GM23338 (cell line): ENCODE results near the gene ABCA1. TPM values are rescaled to one million over a fixed set of nuclear protein-coding genes. Genes with fewer than 3 reads are reported as not detected.

Experiments
- ATAC-seq: fragments of 200-7000 bp; cut with Tn5 transposase; 3 replicates; pipeline ENCODE4 v1.9.1; 2020
- DNase-seq: peaks from one replicate; pipeline ENCODE4 v3.0.0-alpha.2; 2015; ENCODE audit warnings: low spot score
- H2AFZ ChIP-seq: fragments of 200-600 bp; sonication (generic); 2 replicates; pipeline ENCODE4 v1.8.0; 2016; ENCODE audit warnings: antibody characterized with exemption, mild to moderate bottlenecking, moderate library complexity
- H3F3A ChIP-seq: fragments of 200-600 bp; sonication (generic); replicated peaks from 2 replicates; pipeline ENCODE4 v1.8.0; 2017; ENCODE audit warnings: antibody characterized with exemption, mixed run types, low read depth
- H3K27ac ChIP-seq: fragments of 200-600 bp; sonication (generic); 2 replicates; pipeline ENCODE4 v1.6.1; 2016; ENCODE audit warnings: low read depth
- H3K27me3 ChIP-seq: fragments of 200-600 bp; sonication (generic); 2 replicates; pipeline ENCODE4 v1.8.0; 2016; ENCODE audit warnings: mild to moderate bottlenecking, mixed run types, moderate library complexity; ENCODE audit not compliant: insufficient read depth
- H3K36me3 ChIP-seq: fragments of 200-600 bp; sonication (generic); 2 replicates; pipeline ENCODE4 v1.8.0; 2016; ENCODE audit warnings: mild to moderate bottlenecking; ENCODE audit not compliant: insufficient read depth
- H3K4me1 ChIP-seq: fragments of 200-600 bp; sonication (generic); 2 replicates; pipeline ENCODE4 v1.8.0; 2016; ENCODE audit warnings: mild to moderate bottlenecking, moderate library complexity; ENCODE audit not compliant: insufficient read depth
- H3K4me2 ChIP-seq: fragments of 200-600 bp; sonication (generic); 2 replicates; pipeline ENCODE4 v1.7.1; 2017; ENCODE audit warnings: mixed run types
- H3K4me3 ChIP-seq: fragments of 200-600 bp; sonication (generic); 2 replicates; pipeline ENCODE4 v1.6.1; 2016; ENCODE audit warnings: mixed run types
- H3K79me2 ChIP-seq: fragments of 200-600 bp; sonication (generic); replicated peaks from 2 replicates; pipeline ENCODE4 v1.8.0; 2017; ENCODE audit warnings: mild to moderate bottlenecking; ENCODE audit not compliant: insufficient read depth
- H3K9me2 ChIP-seq: fragments of 200-600 bp; sonication (generic); 2 replicates; pipeline ENCODE4 v1.8.0; 2017; ENCODE audit not compliant: insufficient read depth
- H4K20me1 ChIP-seq: fragments of 200-600 bp; sonication (generic); replicated peaks from 2 replicates; pipeline ENCODE4 v1.8.0; 2017; ENCODE audit warnings: mild to moderate bottlenecking; ENCODE audit not compliant: insufficient read depth
- H3K27ac Mint-ChIP-seq: 2 replicates; pipeline ENCODE4 v1.8.0; 2020; ENCODE audit warnings: inconsistent platforms, mild to moderate bottlenecking, moderate library complexity, mixed read lengths
- H3K27me3 Mint-ChIP-seq: 3 replicates; pipeline ENCODE4 v1.8.0; 2022; ENCODE audit warnings: low read depth, mild to moderate bottlenecking, moderate library complexity, mixed read lengths, inconsistent platforms; ENCODE audit not compliant: insufficient read depth, poor library complexity
- H3K36me3 Mint-ChIP-seq: 3 replicates; pipeline ENCODE4 v1.8.0; 2021; ENCODE audit warnings: low read depth, mild to moderate bottlenecking, inconsistent platforms, moderate library complexity, mixed read lengths
- H3K4me1 Mint-ChIP-seq: 3 replicates; pipeline ENCODE4 v1.8.0; 2020; ENCODE audit warnings: mild to moderate bottlenecking, inconsistent platforms, mixed read lengths
- H3K4me3 Mint-ChIP-seq: 3 replicates; pipeline ENCODE4 v1.8.0; 2021; ENCODE audit warnings: moderate library complexity, mild to moderate bottlenecking, inconsistent platforms, mixed read lengths
- H3K9me3 Mint-ChIP-seq: 3 replicates; pipeline ENCODE4 v1.8.0; 2020; ENCODE audit warnings: moderate library complexity, mild to moderate bottlenecking, inconsistent platforms, mixed read lengths
- CREB1 ChIP-seq: fragments of 250-450 bp; sonication (Bioruptor Pico); IDR thresholded peaks from 2 replicates; pipeline ENCODE4 v1.5.0; 2020; ENCODE audit warnings: low read depth, mild to moderate bottlenecking, moderate library complexity
- CTCF ChIP-seq, 2 experiments: fragments of 200-600 bp in 1 of 2; sonication (generic) in 1 of 2; conservative IDR thresholded peaks; 2 replicates each; pipeline versions ENCODE4 v1.5.1 to v1.6.1; 2016 to 2017; ENCODE audit warnings: antibody characterized with exemption in 2 of 2, low read depth in 2 of 2, mild to moderate bottlenecking in 2 of 2, moderate library complexity in 1 of 2
- EZH2 ChIP-seq: fragments of 200-600 bp; sonication (generic); IDR thresholded peaks from one replicate; pipeline ENCODE4 v1.8.0; 2017; ENCODE audit warnings: antibody characterized with exemption, mild to moderate bottlenecking, low read depth; ENCODE audit not compliant: unreplicated experiment
- EZH2phosphoT487 ChIP-seq: fragments of 200-600 bp; sonication (generic); IDR thresholded peaks from one replicate; pipeline ENCODE4 v1.8.1; 2018; ENCODE audit warnings: antibody characterized with exemption; ENCODE audit not compliant: unreplicated experiment
- JUNB ChIP-seq: IDR thresholded peaks from one replicate; pipeline ENCODE4 v1.6.1; 2016; ENCODE audit warnings: antibody characterized with exemption; ENCODE audit not compliant: unreplicated experiment
- NANOG ChIP-seq: IDR thresholded peaks from 2 replicates; pipeline ENCODE4 v1.6.1; 2016; ENCODE audit warnings: antibody characterized with exemption, borderline replicate concordance
- POLR2AphosphoS5 ChIP-seq: IDR thresholded peaks from 2 replicates; pipeline ENCODE4 v1.6.1; 2016; ENCODE audit warnings: antibody characterized with exemption, low read depth
- REST ChIP-seq: IDR thresholded peaks from one replicate; pipeline ENCODE4 v1.6.1; 2018; ENCODE audit warnings: antibody characterized with exemption; ENCODE audit not compliant: unreplicated experiment
- STAT1 ChIP-seq: IDR thresholded peaks from one replicate; pipeline ENCODE4 v1.6.1; 2016; ENCODE audit warnings: antibody characterized with exemption; ENCODE audit not compliant: unreplicated experiment
- ZNF114 ChIP-seq: fragments of 250-450 bp; sonication (Bioruptor Pico); IDR thresholded peaks from 2 replicates; pipeline ENCODE4 v1.5.0; 2020; ENCODE audit warnings: mild to moderate bottlenecking, moderate library complexity
- ZNF331 ChIP-seq: fragments of 250-450 bp; sonication (Bioruptor Pico); IDR thresholded peaks from 2 replicates; pipeline ENCODE4 v1.5.0; 2020; ENCODE audit warnings: low read depth, mild to moderate bottlenecking, moderate library complexity
- polyA plus RNA-seq: library from polyadenylated mRNA; unstranded; fragments of >200 nt; fragmentation: Nextera tagmentation; extraction: Ambion mirVana; gene quantifications from 2 replicates; pipeline ENCODE4 v1.2.1, GENCODE V29; 2016
- total RNA-seq: library from RNA; depleted of rRNA; stranded (reverse); fragments of >200 nt; shearing (Covaris generic); gene quantifications from 2 replicates; pipeline ENCODE4 v1.2.3, GENCODE V29; 2014
- TF ChIP-seq, protein P1 (sequence below): fragments of 250-450 bp; sonication (Bioruptor Pico); IDR thresholded peaks from 2 replicates; pipeline ENCODE4 v1.5.0; 2020; ENCODE audit warnings: mild to moderate bottlenecking, moderate library complexity
- TF ChIP-seq, protein P2 (sequence below): IDR thresholded peaks from 2 replicates; pipeline ENCODE4 v1.6.1; 2016; ENCODE audit warnings: antibody characterized with exemption

ABCA1 gene
- total and polyA plus RNA-seq, 2 experiments from 2014 or later: 1.4 to 2.8 TPM

GRCh38 chr9:104875897-104876296, 52.1 kb downstream of the ABCA1 start:
- H3K79me2 ChIP-seq: no peaks in the 10 kb centered on the region
- H4K20me1 ChIP-seq: no peaks in the 10 kb centered on the region
- H3K27me3 Mint-ChIP-seq: peaks cover 7% of the 10 kb centered on the region
- H2AFZ ChIP-seq: no peak overlapping the region
- TF ChIP-seq JUNB (no peak), NANOG (no peak), POLR2AphosphoS5 (no peak), CTCF (conservative IDR thresholded peaks at IDR 0.05; ENCODE audit: low read depth in 2 of 2) (no peak), EZH2 (no peak), ZNF114 (CRISPR knock-in tag) (no peak), STAT1 (no peak), CREB1 (CRISPR knock-in tag) (no peak), REST (no peak), EZH2phosphoT487 (no peak), ZNF331 (CRISPR knock-in tag) (no peak)
- TF ChIP-seq, protein P1, sequence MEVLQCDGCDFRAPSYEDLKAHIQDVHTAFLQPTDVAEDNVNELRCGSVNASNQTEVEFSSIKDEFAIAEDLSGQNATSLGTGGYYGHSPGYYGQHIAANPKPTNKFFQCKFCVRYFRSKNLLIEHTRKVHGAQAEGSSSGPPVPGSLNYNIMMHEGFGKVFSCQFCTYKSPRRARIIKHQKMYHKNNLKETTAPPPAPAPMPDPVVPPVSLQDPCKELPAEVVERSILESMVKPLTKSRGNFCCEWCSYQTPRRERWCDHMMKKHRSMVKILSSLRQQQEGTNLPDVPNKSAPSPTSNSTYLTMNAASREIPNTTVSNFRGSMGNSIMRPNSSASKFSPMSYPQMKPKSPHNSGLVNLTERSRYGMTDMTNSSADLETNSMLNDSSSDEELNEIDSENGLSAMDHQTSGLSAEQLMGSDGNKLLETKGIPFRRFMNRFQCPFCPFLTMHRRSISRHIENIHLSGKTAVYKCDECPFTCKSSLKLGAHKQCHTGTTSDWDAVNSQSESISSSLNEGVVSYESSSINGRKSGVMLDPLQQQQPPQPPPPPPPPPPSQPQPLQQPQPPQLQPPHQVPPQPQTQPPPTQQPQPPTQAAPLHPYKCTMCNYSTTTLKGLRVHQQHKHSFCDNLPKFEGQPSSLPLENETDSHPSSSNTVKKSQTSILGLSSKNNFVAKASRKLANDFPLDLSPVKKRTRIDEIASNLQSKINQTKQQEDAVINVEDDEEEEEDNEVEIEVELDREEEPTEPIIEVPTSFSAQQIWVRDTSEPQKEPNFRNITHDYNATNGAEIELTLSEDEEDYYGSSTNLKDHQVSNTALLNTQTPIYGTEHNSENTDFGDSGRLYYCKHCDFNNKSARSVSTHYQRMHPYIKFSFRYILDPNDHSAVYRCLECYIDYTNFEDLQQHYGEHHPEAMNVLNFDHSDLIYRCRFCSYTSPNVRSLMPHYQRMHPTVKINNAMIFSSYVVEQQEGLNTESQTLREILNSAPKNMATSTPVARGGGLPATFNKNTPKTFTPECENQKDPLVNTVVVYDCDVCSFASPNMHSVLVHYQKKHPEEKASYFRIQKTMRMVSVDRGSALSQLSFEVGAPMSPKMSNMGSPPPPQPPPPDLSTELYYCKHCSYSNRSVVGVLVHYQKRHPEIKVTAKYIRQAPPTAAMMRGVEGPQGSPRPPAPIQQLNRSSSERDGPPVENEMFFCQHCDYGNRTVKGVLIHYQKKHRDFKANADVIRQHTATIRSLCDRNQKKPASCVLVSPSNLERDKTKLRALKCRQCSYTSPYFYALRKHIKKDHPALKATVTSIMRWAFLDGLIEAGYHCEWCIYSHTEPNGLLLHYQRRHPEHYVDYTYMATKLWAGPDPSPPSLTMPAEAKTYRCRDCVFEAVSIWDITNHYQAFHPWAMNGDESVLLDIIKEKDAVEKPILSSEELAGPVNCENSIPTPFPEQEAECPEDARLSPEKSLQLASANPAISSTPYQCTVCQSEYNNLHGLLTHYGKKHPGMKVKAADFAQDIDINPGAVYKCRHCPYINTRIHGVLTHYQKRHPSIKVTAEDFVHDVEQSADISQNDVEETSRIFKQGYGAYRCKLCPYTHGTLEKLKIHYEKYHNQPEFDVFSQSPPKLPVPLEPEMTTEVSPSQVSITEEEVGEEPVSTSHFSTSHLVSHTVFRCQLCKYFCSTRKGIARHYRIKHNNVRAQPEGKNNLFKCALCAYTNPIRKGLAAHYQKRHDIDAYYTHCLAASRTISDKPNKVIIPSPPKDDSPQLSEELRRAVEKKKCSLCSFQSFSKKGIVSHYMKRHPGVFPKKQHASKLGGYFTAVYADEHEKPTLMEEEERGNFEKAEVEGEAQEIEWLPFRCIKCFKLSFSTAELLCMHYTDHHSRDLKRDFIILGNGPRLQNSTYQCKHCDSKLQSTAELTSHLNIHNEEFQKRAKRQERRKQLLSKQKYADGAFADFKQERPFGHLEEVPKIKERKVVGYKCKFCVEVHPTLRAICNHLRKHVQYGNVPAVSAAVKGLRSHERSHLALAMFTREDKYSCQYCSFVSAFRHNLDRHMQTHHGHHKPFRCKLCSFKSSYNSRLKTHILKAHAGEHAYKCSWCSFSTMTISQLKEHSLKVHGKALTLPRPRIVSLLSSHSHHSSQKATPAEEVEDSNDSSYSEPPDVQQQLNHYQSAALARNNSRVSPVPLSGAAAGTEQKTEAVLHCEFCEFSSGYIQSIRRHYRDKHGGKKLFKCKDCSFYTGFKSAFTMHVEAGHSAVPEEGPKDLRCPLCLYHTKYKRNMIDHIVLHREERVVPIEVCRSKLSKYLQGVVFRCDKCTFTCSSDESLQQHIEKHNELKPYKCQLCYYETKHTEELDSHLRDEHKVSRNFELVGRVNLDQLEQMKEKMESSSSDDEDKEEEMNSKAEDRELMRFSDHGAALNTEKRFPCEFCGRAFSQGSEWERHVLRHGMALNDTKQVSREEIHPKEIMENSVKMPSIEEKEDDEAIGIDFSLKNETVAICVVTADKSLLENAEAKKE: no peak
- TF ChIP-seq, protein P2, sequence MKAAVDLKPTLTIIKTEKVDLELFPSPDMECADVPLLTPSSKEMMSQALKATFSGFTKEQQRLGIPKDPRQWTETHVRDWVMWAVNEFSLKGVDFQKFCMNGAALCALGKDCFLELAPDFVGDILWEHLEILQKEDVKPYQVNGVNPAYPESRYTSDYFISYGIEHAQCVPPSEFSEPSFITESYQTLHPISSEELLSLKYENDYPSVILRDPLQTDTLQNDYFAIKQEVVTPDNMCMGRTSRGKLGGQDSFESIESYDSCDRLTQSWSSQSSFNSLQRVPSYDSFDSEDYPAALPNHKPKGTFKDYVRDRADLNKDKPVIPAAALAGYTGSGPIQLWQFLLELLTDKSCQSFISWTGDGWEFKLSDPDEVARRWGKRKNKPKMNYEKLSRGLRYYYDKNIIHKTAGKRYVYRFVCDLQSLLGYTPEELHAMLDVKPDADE: no peak
- no peaks in the 10 kb centered on the region for H3K36me3 ChIP-seq
- no peaks in the 10 kb centered on the region for H3F3A ChIP-seq
- H3K4me1 Mint-ChIP-seq: peaks cover 14% of the 10 kb centered on the region; the same call in 2 of the 3 replicates
- H3K9me3 Mint-ChIP-seq: peaks cover 11% of the 10 kb centered on the region; the same call in 2 of the 3 replicates
- no peak overlapping the region for H3K4me3 Mint-ChIP-seq
- DNase-seq (no peak), ATAC-seq (no peak)
- H3K27ac ChIP-seq: no peak overlapping the region
- peaks cover 69% of the 10 kb centered on the region for H3K36me3 Mint-ChIP-seq
- H3K9me2 ChIP-seq: no peaks in the 10 kb centered on the region
- H3K4me2 ChIP-seq: no peak overlapping the region
- no peak overlapping the region for H3K27ac Mint-ChIP-seq
- H3K4me3 ChIP-seq: no peak overlapping the region
- H3K27me3 ChIP-seq: no peaks in the 10 kb centered on the region
- H3K4me1 ChIP-seq: peaks cover 3% of the 10 kb centered on the region; the same call in 1 of the 2 replicates
